ENCODE data around the gene EIF4G3. TPM values are rescaled to one million over a fixed set of nuclear protein-coding genes. Genes with fewer than 3 reads are reported as not detected.

EIF4G3 gene
- polyA plus RNA-seq, 1 of the 3 experiments (the other 2 are of a cell fraction): 32.0 TPM

DNA sequence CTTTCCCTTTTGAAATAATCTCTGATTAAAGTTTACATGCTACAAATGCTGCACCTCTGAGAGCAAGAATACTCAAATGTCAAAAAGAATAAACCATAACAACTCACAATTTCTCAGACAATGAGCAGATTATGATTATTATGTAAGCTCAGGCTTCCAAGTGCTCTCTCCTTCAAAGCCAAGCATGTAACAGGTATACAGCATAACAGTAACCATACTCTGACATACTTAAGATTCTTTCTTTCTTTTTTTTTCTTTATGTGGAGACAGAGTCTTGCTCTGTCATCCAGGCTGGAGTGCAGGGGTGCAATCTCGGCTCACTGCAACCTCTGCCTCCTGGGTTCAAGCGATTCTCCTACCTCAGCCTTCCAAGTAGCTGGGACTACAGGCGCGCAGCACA lies 155.4 kb downstream of the EIF4G3 start:
- no peak for DNase-seq
- TF ChIP-seq TEAD4 (IDR thresholded peaks at IDR 0.05; ENCODE audit: borderline replicate concordance, insufficient read depth) (no peak), MEF2A (IDR thresholded peaks at IDR 0.05; ENCODE audit: borderline replicate concordance, low read depth) (no peak), GABPA (IDR thresholded peaks at IDR 0.05; ENCODE audit: low read depth) (no peak), NRF1 (IDR thresholded peaks at IDR 0.05; ENCODE audit: low read depth, low read length) (no peak), FOXM1 (IDR thresholded peaks at IDR 0.05; ENCODE audit: low read depth) (no peak), EZH2phosphoT487 (IDR thresholded peaks at IDR 0.05; ENCODE audit: borderline replicate concordance, low read depth) (no peak), ELF1 (IDR thresholded peaks at IDR 0.05) (no peak), POLR2AphosphoS5 (IDR thresholded peaks at IDR 0.05; ENCODE audit: low read depth, low read length) (no peak), IRF3 (IDR thresholded peaks at IDR 0.05; ENCODE audit: low read depth, low read length) (no peak), MXI1 (IDR thresholded peaks at IDR 0.05; ENCODE audit: low read depth, low read length) (no peak), YY1 (IDR thresholded peaks at IDR 0.05; ENCODE audit: low read depth) (no peak), TCF12 (IDR thresholded peaks at IDR 0.05) (no peak), EP300 (IDR thresholded peaks at IDR 0.05; ENCODE audit: borderline replicate concordance in 1 of 2, low read depth in 1 of 2, low read length in 1 of 2) (no peak), RCOR1 (IDR thresholded peaks at IDR 0.05; ENCODE audit: low read length) (no peak), RXRA (IDR thresholded peaks at IDR 0.05; ENCODE audit: borderline replicate concordance, low read depth) (no peak), SMC3 (IDR thresholded peaks at IDR 0.05; ENCODE audit: low read depth, low read length) (no peak), SIN3A (IDR thresholded peaks at IDR 0.05; ENCODE audit: borderline replicate concordance, low read depth, low read length) (no peak)
- TF ChIP-seq, protein P1, sequence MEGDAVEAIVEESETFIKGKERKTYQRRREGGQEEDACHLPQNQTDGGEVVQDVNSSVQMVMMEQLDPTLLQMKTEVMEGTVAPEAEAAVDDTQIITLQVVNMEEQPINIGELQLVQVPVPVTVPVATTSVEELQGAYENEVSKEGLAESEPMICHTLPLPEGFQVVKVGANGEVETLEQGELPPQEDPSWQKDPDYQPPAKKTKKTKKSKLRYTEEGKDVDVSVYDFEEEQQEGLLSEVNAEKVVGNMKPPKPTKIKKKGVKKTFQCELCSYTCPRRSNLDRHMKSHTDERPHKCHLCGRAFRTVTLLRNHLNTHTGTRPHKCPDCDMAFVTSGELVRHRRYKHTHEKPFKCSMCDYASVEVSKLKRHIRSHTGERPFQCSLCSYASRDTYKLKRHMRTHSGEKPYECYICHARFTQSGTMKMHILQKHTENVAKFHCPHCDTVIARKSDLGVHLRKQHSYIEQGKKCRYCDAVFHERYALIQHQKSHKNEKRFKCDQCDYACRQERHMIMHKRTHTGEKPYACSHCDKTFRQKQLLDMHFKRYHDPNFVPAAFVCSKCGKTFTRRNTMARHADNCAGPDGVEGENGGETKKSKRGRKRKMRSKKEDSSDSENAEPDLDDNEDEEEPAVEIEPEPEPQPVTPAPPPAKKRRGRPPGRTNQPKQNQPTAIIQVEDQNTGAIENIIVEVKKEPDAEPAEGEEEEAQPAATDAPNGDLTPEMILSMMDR (IDR thresholded peaks at IDR 0.05): no peak
- Histone ChIP-seq H3K36me3 (replicated peaks in 1 of 2; ENCODE audit: control insufficient read depth in 1 of 2, insufficient read depth in 2 of 2, low read length in 1 of 2) (no peaks in the 10 kb centered on the region), H3K79me2 (ENCODE audit: insufficient read depth) (peaks cover 70% of the 10 kb centered on the region), H2AFZ (ENCODE audit: low read depth) (no peak overlapping the region), H3K4me2 (peak overlapping the region; percentile 53), H3K9ac (peak overlapping the region; percentile 25; the same call in 1 of the 2 replicates), H3K27ac (ENCODE audit: low read depth in 2 of 2, low read length in 1 of 2) (peak overlapping the region in 1 of 2 experiments; percentile 98; a peak in 2 of 4 replicates), H3K4me1 (ENCODE audit: control insufficient read depth in 1 of 2, insufficient read depth in 2 of 2, low read depth in 1 of 2, low read length in 1 of 2) (peaks cover 11 to 15% of the 10 kb centered on the region in 2 experiments), H3K4me3 (ENCODE audit: low read depth in 2 of 2, low read length in 1 of 2) (no peak overlapping the region), H3K27me3 (ENCODE audit: insufficient read depth) (no peaks in the 10 kb centered on the region), H3K9me3 (no peaks in the 10 kb centered on the region), H4K20me1 (ENCODE audit: insufficient read depth) (peaks cover 16% of the 10 kb centered on the region), H3K9me2 (no peaks in the 10 kb centered on the region), H3F3A (replicated peaks; ENCODE audit: insufficient read depth) (peaks cover 15% of the 10 kb centered on the region)
- 94% methylated on average over 4 of the region's 4 CpGs for WGBS (ENCODE audit: low lambda C conversion rate)
- CTCF ChIA-PET: interaction anchor here (0.7 kb wide), 2 partner anchors 110 to 325 kb away, joined by 4 read pairs; no protein-coding TSS in a partner anchor
- POLR2A ChIA-PET: no interaction called here
